ENCODE results near the gene FKBP2. TPM values are rescaled to one million over a fixed set of nuclear protein-coding genes. Genes with fewer than 3 reads are reported as not detected.

FKBP2 gene
- total RNA-seq, 1 donor from 2014 or later, result 66.0 TPM

- TF ChIP-seq CTCF (IDR thresholded peaks at IDR 0.05), result no peak
- TF ChIP-seq POLR2AphosphoS5 (IDR thresholded peaks at IDR 0.05; ENCODE audit: insufficient read depth in 1 of 2, low read depth in 1 of 2), result peak in 1 of 2 donors; percentile 84
- TF ChIP-seq POLR2A (IDR thresholded peaks at IDR 0.05), result peak in 1 of 2 donors; percentile 11
- peak within 1 kb of the TSS; percentile 81 for H3K27ac ChIP-seq
- peaks cover 0 to 12% of the 10 kb centered on the region in 2 donors for H3K36me3 ChIP-seq
- H3K4me1 ChIP-seq, result peaks cover 50% of the 10 kb centered on the region
- intact Hi-C loops (cut with DNase I), result loop anchor here (2.0 kb wide), 1 partner anchor 24 kb away; no protein-coding TSS in a partner anchor
- H3K9me3 ChIP-seq, result no peaks in the 10 kb centered on the region
- no peaks in the 10 kb centered on the region for H3K27me3 ChIP-seq
- H3K4me3 ChIP-seq, result peak within 1 kb of the TSS; percentile 48 to 57
- DNase-seq (ENCODE audit: extremely low spot score in 2 of 2), result no peak
Measured at GRCh38 chr11:64246871-64247728, 6.2 kb downstream of the FKBP2 start, which contains the start of gene PPP1R14B. Gene PPP1R14B (minus strand): TSS chr11:64246943. CDS start chr11:64246673, 270 bp downstream.

GRCh38 chr11:64247729-64248531 lies 7.0 kb downstream of the FKBP2 start:
- Histone ChIP-seq H3K36me3 (peaks cover 0 to 12% of the 10 kb centered on the region in 2 donors), H3K27me3 (no peaks in the 10 kb centered on the region), H3K27ac (peak overlapping the region; percentile 81), H3K4me1 (peaks cover 50% of the 10 kb centered on the region), H3K4me3 (peak overlapping the region; percentile 48 to 57), H3K9me3 (no peaks in the 10 kb centered on the region)
- DNase-seq (ENCODE audit: extremely low spot score in 2 of 2), result no peak
- intact Hi-C loops (cut with DNase I), result loop anchor here (2.0 kb wide), 1 partner anchor 23 kb away; no protein-coding TSS in a partner anchor
- no peak for TF ChIP-seq POLR2AphosphoS5 (IDR thresholded peaks at IDR 0.05; ENCODE audit: insufficient read depth in 1 of 2, low read depth in 1 of 2)
- no peak for TF ChIP-seq CTCF (IDR thresholded peaks at IDR 0.05)
- TF ChIP-seq POLR2A (IDR thresholded peaks at IDR 0.05), result no peak

GRCh38 chr11:64248578-64248977 lies 7.7 kb downstream of the FKBP2 start:
- Histone ChIP-seq H3K4me1 (peaks cover 50% of the 10 kb centered on the region), H3K9me3 (no peaks in the 10 kb centered on the region), H3K4me3 (no peak overlapping the region), H3K27ac (no peak overlapping the region), H3K36me3 (peaks cover 0 to 8% of the 10 kb centered on the region in 2 donors), H3K27me3 (no peaks in the 10 kb centered on the region)
- DNase-seq (ENCODE audit: extremely low spot score in 2 of 2), result no peak
- TF ChIP-seq POLR2AphosphoS5 (IDR thresholded peaks at IDR 0.05; ENCODE audit: insufficient read depth in 1 of 2, low read depth in 1 of 2) (no peak), CTCF (IDR thresholded peaks at IDR 0.05) (no peak)
- intact Hi-C loops (cut with DNase I), result no loop called here

GRCh38 chr11:64249038-64249437 lies 8.1 kb downstream of the FKBP2 start:
- DNase-seq (ENCODE audit: extremely low spot score in 2 of 2), result no peak
- Histone ChIP-seq H3K27me3 (no peaks in the 10 kb centered on the region), H3K9me3 (no peaks in the 10 kb centered on the region), H3K27ac (no peak overlapping the region), H3K4me1 (peaks cover 51% of the 10 kb centered on the region), H3K36me3 (peaks cover 0 to 3% of the 10 kb centered on the region in 2 donors), H3K4me3 (no peak overlapping the region)
- intact Hi-C loops (cut with DNase I), result no loop called here
- TF ChIP-seq CTCF (IDR thresholded peaks at IDR 0.05), result no peak
- TF ChIP-seq POLR2A (IDR thresholded peaks at IDR 0.05), result no peak
